GM19372 (cell line): ENCODE data around the gene STX16.

Experiments
- ATAC-seq: cut with Tn5 transposase; IDR thresholded peaks from one replicate; pipeline ENCODE4 v1.9.1; 2021; ENCODE audit warnings: mild to moderate bottlenecking, low read depth, moderate library complexity; ENCODE audit not compliant: unreplicated experiment

STX16 gene

DNA sequence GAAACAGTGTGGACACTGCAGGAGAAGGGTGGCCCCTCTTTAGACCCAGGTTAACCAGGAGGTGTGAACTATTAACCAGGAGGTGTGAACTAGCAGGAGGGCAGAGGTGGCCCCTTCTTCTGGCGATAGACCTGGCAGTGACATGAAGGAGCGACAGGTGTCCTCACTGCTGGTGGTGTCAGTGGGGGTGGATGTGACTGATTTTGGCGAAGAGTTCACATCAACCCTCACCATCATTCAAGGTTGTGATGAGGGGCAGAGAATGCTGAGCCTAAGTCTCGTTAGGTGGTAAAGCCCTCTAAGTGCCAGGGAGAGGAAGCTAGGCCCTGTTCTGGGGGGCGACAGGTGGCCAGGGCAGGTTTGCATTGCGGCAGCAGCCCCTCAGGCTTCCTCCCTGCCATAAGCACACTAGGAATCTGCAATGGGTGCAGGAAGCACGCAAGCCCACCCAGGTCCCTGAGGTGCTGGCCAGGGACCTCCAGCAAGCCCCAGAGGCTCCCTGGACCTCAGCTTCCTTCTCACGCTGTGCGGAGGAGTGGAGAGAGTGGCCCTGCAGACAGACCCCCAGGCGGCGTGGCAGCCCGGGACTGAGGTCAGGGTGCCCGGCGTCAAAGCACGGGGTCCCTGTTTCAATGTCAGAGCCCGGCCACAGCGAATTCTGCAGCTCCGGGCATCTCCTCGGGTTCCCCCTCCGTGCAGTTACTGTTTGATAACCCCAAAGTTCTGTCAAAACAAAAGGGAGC is 55.2 kb downstream of the STX16 start:
- no peak for ATAC-seq

DNA sequence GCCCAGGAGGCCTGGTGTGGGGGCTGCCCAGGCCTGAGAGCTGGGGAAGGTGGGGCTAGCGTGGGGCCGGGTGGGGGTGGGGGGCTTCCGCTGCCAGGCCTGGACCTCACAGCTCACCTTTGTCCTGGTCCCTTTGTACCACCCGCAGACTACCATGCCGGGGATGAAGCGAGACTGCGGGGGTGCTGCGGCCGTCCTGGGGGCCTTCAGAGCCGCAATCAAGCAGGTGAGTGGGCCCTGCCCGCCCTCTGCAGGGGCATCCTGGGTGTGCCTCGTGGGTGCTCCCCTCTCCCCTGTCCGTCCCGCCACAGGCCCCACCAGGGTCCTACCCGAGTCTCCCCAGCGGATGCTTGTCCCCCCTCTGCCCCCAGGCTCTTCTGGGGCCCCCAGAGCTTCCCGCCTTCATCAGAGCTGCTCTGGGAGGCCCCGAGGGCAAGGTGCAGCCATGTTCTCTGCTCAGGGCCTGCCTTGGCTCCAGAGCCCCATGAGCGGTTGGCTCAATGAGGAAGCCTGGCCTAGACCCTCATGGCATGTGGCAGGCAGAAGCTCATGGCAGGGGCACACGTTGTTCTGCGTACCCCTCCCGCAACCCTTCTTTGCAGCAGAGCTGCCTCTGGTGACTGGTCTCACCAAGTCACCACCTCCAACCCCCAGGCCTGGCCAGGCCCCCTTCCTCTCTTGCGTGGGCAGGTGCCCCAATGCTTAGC is 56.0 kb downstream of the STX16 start:
- no peak for ATAC-seq

DNA sequence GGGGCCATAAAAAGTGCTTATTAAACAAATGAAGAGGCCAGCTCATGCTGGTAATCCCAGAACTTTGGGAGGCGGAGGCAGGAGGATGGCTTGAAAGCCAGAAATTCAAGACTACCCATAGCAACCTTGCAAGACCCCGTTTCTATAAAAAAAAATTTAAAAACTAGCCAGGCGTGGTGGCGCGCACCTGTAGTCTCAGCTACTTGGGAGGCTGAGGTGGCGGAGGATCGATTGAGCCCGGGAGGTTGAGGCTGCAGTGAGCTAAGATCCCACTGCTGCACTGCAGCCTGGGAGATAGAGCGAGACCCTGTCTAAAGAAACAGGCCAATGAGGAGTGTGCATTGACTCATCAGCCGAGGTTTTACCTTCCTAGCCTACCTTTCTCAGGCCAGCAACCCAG is 56.7 kb downstream of the STX16 start:
- no peak for ATAC-seq

DNA sequence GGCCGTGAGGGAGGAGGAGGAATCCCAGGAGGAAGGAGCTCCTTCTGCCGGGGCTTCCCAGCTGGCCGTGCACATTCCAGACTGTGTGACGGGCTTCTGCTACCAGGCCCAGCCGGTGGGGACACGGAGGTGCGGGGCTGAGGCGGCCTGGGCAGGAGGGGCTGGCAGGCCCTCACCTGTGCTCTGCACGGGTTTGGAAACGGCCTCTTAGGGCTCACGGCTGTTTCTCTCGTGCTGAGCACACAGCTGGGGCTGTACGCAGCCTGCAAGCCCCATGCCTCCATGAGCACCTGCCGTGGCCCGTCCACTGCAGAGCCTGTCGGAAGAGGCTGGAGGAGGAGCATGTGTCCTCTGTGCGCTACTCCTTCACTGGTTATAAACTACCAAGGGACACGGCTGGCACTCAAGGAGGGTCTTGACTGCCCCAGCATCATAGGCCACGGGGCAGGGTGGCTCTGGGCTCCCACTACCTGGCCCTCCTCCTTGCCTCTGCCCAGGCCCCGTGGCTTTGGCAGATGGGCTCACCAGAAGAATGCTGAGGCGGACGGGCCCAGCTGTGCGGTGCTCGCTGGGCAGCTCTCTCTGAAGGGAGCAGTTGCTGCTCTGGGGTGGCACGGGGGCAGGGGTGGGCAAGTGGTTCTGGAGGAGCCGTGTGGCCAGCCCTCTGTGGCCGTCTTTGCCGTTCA is 57.3 kb downstream of the STX16 start:
- no peak for ATAC-seq

DNA sequence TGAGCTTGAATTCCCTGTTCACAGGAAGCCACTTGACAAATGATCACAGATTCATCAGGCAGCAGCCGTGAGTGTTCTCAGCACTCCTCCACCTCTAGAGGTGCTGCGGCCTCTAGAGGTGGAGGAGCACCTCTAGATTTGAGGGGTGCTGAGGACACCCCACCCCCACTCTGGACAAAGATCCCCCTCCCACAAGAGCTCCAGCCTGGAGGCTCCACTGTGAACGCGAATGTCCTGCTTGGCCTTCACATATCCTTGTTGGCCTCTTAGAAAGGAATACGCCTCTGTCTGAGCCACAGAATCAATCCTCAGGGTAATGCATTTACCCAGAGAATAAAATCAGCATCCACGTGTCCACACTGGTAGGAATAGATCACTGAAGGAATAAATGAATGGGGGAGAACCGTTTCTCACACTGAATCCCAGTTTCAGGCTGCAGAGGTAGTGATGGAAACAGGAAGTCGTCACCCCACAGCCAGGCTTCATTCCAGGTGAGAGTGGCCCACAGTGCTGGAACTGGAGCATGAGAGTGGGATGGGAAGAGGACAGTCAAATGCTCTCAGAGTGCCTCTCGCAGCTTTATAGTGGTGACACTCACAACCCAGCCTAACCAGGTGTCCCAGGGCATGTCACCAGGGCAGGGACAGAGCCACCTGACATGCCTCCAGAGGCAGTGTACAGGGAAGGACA is 58.1 kb downstream of the STX16 start:
- ATAC-seq = no peak

DNA sequence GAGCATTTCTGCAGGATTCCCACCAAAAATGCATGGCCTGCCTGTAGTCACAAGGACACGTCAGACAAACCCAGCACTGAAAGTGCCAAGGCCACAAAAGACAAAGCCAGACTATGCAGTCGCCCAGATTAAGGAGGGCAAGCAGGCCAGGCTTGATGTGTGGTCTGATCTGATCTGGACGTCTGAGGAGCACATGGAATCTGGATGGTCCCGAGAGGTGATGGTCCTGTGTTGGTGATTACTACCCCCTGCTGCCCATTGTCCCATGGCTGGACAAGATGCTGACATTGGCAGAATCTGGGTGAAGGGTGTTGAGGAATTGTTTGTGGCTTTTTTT is 58.6 kb downstream of the STX16 start:
- no peak for ATAC-seq

DNA sequence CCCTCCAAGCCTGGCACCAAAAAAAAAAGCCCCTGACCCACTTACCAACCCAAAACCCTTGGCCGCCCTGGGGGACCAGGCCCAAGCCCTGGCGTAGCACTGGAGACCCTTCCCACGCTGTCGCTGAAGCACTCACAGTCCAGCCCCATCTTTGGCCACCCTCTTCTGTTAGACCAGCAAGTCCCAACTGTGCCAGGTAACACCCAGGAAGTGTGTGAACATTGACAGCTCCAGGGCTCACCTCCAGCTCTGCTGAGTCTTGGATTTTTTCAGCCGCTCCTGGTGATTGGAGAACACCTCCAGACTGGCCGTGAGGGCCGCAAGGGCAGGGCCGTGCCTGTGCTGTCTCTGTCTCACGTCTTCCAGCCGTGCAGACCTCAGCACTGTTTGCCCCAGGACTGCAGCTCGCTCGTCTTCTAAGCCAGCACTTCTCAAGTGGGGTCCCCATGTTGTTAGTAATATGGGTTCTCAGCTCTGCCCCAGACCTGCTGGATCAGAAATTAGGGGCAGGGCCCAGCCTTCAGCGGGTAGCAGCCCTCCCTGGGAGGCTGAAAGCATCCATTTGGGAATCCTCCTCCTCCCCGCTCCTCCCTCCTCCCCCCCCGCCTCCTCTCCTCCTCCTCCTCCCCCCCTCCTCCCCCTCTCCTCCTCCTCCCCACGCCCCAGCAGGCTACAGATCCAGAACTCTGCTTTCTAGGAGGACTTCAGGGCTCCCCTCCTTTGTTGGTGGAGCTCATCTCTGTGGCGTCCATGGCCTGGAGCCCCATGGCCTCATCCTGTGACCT is 59.6 kb downstream of the STX16 start:
- ATAC-seq = no peak

DNA sequence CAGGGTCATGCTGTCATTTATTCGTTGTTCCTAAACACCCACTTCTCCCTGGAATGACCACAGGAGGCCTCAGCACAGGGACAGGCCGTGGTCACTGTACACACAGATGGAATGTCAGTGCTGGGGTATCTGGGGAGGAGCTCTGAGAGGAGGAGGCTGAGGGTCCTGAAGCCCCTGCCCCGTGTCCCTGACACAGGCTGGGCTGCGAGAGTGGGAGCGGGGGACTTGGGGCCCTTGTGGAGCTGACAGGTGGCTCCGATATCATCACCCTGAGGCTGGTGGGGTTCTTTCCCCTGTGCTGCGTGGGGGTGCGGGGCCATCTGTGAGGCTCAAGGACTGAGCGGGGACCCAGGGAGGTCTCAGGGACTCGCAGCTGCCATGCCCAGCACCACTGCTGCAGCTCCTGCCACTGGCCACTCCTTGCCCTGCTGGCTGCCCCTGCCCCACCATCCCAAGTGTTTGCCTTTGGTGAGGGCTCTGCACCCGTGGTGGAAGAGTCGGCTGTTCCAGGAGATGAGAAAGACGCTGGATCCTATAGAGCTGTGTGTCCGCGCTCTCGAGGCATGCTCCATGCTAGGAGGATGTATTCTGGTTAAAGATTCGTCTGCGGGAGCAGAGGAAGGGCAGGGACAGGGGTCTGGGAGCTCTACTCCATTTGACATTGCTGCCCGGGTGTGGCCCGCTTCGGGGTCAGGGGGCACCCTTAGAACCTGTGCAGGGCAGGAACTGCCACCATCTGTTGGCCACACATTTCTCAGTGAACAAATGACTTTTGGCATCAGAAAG is 60.4 kb downstream of the STX16 start:
- no peak for ATAC-seq

DNA sequence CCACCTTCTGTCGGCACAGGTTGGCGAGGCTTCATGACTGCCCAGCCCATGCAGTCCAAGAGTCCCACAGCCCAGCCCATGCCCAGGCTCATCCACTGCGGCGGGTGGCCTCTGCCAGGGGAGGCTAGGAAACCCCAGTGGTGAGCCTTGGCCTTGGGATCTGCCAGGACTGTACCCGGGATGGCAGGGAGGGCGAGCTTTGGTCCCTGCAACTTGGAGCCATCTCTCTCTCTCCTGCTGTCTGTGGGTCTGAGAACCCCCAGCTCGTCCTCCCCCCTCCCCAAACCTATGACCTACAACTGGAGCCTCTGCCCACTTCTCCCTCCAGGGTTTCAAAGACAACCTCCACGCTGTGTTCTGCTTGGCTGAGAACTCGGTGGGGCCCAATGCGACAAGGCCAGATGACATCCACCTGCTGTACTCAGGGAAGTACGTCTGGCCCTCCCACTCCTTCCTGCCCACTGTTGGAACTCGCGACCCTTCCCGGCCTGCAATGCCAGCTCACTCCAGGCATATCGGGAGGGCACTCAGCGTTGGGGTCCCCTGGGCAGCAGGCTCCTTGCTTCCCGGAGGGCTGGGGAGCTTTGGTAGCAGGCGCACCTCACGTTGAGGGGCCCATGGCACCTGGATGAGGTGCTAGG is 61.2 kb downstream of the STX16 start:
- no peak for ATAC-seq

DNA sequence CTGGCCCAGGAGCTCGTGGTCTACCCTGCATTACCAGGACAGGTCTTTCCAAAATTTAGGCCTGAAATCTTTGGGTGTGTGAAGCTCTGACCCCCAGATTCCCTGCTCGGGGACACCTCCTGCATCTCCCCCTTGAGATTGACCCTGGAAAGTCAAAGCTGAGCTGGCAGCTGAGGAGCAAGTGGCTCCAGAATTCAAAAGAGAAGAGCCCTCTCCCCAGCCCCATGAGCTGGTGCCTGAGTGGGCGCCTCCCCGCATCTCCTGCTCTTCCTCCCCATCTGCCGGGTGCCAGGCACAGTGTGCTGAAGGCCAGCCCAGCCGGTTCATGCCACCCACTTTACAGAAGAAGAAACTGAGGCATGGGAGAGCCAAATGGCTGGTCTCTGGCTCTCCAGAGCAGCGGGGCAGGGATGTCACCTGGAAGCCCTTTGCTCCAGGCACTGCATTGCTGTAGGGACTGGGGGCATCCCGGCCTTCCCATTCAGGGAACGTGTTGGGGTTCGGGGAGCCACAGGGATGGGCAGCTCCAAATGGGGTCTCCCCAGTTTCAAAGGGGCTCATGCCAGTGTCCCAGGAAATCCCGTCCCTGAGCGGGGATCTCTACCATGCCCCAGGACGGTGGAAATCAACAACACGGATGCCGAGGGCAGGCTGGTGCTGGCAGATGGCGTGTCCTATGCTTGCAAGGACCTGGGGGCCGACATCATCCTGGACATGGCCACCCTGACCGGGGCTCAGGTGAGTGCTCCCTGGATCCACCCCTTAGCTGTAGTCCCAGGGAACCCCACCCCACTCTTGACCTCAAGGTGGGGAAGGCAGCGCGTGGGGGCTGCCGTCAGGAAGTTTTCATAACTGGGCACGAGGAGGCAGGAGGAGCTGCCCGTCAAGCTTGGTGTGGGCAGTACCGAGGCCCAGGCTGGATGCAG is 62.0 kb downstream of the STX16 start:
- ATAC-seq = no peak

DNA sequence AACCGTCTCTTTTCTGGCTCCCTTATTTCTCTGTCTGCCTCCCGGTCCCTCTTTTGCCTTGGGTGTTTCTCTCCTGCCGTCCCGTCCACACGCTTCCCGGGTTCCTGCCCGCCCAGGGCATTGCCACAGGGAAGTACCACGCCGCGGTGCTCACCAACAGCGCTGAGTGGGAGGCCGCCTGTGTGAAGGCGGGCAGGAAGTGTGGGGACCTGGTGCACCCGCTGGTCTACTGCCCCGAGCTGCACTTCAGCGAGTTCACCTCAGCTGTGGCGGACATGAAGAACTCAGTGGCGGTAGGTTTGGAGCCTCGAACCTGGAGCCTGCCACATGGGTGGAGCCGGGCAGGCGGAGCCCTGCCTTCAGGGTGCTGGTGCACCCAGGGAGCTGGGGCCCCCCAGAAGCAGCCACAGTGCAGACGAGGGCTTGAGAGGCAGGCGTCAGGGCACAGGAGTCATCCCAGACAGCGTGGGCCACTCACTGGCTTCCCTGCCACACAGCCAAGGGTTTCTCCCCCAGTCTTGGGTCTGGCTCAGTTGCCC is 62.8 kb downstream of the STX16 start:
- no peak for ATAC-seq

DNA sequence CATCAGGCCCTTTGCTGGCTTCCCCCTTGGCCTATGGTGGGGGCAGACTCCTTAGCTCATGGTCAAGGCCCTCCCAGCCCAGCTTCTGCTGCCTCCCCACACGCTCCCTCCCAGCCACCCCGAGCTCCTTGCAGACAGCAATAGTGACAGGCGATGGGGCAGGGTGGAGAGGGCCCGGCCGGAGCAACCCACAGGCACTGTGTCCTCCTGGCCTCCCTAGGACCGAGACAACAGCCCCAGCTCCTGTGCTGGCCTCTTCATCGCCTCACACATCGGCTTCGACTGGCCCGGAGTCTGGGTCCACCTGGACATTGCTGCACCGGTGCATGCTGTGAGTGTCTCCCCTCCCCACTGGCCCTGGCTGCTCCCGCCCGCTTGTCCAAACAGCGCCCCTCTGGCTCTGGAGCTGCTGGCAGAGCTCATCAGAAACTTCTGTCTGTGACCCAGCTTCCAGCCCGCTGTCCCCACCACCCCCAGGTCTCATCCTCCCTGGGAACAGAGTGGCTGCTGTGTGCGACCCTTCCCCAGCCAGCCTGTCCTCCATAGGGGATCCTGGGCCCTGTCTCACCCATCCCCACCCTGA is 63.3 kb downstream of the STX16 start:
- ATAC-seq = no peak

DNA sequence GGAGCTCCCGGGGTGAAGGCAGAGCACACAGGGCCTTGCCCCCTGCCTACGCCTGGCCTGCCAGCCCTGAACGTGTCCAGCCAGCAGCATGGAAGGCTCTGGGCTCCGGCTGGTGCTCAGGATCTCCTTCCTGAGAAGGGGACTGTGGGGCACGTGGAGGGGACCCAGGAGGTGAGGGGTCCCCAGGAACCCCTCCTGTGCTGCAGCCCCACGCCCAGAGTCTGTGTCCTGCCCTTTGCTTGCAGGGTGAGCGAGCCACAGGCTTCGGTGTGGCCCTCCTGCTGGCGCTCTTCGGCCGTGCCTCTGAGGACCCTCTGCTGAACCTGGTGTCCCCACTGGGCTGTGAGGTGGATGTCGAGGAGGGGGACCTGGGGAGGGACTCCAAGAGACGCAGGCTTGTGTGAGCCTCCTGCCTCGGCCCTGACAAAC is 63.9 kb downstream of the STX16 start:
- no peak for ATAC-seq

DNA sequence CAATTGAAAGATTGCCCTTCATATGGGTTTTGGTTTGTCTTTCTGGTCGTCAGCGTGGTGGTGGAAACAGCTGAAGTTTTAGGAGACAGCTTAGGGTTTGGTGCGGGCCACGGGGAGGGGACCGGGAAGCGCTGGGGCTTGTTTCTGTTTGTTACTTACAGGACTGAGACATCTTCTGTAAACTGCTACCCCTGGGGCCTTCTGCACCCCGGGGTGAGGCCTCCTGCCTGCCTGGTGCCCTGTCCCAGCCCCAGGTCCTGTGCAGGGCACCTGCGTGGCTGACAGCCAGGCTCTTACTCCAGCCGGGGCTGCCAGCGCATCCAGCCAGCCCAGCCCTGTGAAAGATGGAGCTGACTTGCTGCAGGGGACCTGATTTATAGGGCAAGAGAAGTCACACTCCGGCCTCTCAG is 64.3 kb downstream of the STX16 start:
- no peak for ATAC-seq

DNA sequence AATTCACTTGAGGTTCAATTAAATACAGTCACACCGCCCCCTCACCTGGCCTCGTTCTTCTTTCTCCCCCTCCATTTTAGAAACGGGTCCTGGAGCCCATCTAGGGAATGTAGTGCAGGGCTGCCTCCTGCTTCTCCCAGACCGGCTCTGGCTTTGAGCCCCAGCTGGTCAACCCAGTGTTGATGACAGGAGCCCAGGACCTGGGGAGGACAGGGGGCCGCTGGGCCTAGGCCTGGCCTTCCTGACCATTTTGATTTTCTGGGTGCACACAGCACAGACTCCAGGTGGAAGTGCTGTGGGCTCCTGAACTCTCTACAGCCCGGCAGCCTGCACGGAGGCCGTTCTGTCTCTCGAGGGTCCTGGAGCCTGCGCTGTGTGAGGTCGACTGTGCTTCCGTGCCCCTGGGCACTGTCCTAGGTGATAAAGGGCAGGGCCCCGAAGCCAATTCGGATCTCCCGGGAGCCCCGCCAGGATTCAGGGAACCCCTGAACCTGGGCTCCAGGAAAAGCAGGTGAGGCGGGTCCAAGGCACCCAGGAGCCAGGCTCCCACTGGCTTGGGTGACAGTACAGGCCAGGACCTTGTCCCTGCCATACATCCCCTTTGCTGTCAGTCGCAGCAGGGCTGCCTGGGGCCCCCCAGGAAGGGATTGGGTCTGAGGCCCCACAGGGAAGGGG is 64.9 kb downstream of the STX16 start:
- ATAC-seq = no peak

DNA sequence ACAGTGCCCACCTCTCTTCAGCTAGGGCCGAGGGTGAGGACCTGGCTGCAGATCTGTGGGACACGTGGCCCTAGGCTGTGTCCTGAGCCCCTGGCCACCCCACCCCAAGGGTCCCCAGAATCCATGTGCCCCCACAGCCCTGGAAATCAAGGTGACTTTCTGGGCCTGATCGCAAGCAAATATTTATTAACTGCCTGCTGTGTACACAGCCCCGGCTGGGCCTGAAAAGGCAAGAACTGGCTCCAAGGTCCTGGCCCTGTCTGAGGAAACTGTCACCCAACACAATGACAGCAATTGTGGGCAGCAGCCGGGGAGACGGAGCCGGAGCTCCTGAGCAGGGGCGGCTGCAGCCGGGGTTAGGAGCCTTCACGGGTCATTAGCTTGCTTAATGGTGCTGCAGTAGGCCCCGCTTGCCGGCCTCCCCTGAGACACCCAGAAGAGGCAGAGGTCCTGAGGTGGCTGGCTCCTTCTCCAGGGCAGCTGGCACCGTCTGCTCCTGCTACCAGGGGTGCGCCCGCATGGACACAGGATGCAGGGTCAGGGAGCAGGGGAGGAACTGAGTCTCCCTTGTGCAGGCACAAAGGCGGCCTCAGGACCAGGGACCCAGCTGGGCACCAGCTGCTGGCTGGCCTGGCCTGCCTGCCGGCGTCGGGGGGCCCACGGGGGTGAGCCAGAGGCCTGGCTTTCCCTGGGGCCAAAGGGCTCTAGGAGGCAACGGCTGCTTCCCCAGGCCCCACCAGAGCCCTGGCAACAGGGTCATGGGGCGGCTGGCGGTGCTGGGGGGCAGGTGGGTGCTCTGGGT is 65.6 kb downstream of the STX16 start:
- ATAC-seq = no peak
